Gastrocnemius medialis (tissue), 4 donors: ENCODE data around the gene SOCS2.

Experiments used
- POLR2A ChIP-seq, 2 donors: fragments of 450-650 bp; IDR thresholded peaks; one replicate each; pipeline ENCODE4 v1.6.1; 2017; ENCODE audit warnings: antibody characterized with exemption in 2 of 2, mild to moderate bottlenecking in 2 of 2, moderate library complexity in 2 of 2
- TF ChIP-seq, protein P1 (sequence below), 5 experiments: fragments of 450-650 bp in 3 of 5; fragments of 200-600 bp in 2 of 5; sonication (generic) in 2 of 5; IDR thresholded peaks in 4 of 5; conservative IDR thresholded peaks in 1 of 5; 1 replicate in 4 of 5; 2 replicates in 1 of 5; pipeline ENCODE4 v1.5.1; 2016 to 2019; ENCODE audit warnings: antibody characterized with exemption in 5 of 5, mild to moderate bottlenecking in 3 of 5, moderate library complexity in 3 of 5

- TF ChIP-seq, protein P1, sequence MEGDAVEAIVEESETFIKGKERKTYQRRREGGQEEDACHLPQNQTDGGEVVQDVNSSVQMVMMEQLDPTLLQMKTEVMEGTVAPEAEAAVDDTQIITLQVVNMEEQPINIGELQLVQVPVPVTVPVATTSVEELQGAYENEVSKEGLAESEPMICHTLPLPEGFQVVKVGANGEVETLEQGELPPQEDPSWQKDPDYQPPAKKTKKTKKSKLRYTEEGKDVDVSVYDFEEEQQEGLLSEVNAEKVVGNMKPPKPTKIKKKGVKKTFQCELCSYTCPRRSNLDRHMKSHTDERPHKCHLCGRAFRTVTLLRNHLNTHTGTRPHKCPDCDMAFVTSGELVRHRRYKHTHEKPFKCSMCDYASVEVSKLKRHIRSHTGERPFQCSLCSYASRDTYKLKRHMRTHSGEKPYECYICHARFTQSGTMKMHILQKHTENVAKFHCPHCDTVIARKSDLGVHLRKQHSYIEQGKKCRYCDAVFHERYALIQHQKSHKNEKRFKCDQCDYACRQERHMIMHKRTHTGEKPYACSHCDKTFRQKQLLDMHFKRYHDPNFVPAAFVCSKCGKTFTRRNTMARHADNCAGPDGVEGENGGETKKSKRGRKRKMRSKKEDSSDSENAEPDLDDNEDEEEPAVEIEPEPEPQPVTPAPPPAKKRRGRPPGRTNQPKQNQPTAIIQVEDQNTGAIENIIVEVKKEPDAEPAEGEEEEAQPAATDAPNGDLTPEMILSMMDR (IDR thresholded peaks at IDR 0.05 in 4 of 5, conservative IDR thresholded peaks at IDR 0.05 in 1 of 5), result no peak
- TF ChIP-seq POLR2A (IDR thresholded peaks at IDR 0.05), result no peak
Measured at GRCh38 chr12:93568091-93568490, 4.4 kb upstream of the SOCS2 start.
